NB4 (cell line): ENCODE data around the gene C1QTNF12.

Source experiments
- CTCF ChIP-seq: IDR thresholded peaks from one replicate; pipeline ENCODE4 v1.5.1; 2012; ENCODE audit warnings: low read depth, low read length
- MAX ChIP-seq: IDR thresholded peaks from 2 replicates; pipeline ENCODE4 v1.6.1; 2011; ENCODE audit warnings: low read depth, low read length
- POLR2A ChIP-seq: IDR thresholded peaks from 2 replicates; pipeline ENCODE4 v1.6.1; 2011; ENCODE audit warnings: mild to moderate bottlenecking; ENCODE audit not compliant: insufficient read length; ENCODE audit errors: extremely low read depth

- TF ChIP-seq CTCF (no peak), POLR2A (no peak), MAX (no peak)
Measured at GRCh38 chr1:1240822-1241587, 5.5 kb downstream of the C1QTNF12 start.
